Hematopoietic multipotent progenitor cell (in vitro differentiated cells): ENCODE results near the gene HPSE2. TPM values are rescaled to one million over a fixed set of nuclear protein-coding genes. Genes with fewer than 3 reads are reported as not detected.

Experiments
- DNase-seq, 3 donors: peaks; one replicate each; pipeline ENCODE4 v3.0.0-alpha.2; 2011 to 2015; ENCODE audit warnings: low read depth in 2 of 3, low spot score in 2 of 3
- total RNA-seq: library from RNA; depleted of rRNA; stranded (reverse); fragments of >200 nt; gene quantifications from one replicate; pipeline ENCODE4 v1.2.3, GENCODE V29; 2012

HPSE2 gene
- total RNA-seq, 1 donor, result not detected

DNA sequence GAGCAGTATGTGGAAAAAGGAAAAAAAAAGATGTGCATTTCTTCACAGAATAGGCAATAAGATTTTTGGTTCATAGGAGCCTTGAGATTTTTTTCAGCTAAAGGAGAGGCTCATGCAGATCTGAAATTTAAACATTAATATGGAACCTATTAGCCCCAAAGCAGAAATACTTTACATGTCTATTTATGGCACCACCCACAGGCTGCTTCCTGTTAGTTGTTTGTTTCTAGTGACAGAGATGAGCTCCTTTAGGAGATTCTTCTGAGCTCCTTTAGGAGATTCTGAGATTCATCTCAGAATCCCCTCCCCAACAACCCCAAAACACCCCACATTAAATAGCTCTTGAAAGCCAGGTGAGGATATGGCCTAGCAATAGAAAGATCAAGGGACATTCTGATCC, 761.0 kb downstream of the HPSE2 start:
- DNase-seq, result no peak

DNA sequence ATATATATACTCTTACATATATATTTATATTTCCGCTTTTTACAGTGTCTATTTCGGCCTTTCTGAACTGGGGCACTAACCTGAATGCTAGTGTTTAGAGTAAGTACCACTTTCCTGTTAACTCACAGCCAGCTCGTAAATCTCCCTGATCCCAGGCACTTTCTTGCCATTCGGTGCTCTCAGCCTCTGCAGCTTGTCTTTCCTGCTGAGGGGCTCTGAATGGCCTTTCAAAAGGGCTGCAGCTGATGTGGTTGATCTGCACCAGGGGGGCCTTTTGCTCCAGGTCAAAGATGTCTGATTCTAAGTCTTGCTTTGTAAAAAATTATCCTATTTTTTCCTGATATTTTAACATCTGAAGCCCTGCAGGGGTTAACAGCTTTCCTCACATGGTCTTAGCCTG, 763.5 kb downstream of the HPSE2 start:
- DNase-seq, result peak in 1 of 3 donors; percentile 16

DNA sequence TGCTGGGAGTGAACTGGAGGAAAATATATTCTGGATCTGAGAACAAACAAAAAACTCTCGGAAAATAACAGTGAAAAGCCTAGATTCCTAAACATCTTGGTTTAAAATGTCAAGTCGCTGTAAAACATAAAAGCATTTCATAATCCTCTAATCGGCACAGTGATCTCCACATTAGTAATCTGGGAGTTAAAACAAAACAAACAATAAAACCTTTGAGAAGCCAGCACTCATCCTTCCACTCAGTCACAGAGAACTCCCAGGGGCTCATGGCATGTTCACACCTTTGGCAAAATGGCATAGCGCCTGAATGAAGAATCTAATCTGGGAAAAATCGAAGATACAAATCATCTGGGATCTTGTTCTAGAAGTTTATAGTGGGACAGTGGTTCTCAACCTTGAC, 764.8 kb downstream of the HPSE2 start:
- no peak for DNase-seq

DNA sequence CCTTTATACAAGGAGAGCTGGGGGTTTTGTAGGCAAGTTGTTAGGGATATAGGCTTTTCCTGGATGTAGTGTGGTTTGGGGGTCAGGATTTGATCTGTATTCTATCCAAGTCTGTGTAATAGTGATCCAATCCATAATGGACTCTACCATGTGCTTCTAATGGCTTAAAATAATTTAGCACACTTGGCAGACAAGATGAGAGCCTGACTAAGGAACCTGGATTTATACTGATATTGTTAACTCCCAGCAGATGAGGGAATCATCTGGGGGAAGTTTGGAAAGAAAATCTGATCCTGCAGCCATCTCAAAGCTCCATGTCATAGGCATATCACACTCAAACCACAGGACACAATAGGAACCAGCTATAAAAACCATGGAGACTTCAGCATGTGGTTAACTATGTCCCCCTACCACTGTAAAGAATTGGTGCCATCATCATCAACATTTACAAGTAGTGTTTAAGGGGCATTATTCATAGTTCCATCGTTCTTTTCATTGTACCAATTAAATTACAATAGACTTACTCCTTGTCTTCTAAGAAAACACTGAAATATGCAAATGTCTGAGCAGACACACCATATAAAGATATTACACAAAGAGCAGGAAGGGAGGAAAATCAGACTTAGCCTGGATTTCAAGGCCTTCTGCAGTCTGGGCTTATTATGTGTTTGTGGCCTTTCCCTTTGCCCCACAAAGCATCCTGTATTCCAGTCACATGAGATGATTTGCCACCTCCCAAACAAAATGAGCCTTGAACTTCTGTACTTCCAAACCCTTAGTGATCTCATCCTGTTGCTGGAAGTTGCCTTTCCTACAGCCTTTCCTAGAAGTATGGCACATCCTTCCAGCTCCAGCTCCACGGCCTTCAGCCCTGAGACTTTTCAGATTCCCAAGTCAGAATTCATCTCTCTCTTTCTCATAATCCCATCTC, 766.4 kb downstream of the HPSE2 start:
- DNase-seq, result no peak

DNA sequence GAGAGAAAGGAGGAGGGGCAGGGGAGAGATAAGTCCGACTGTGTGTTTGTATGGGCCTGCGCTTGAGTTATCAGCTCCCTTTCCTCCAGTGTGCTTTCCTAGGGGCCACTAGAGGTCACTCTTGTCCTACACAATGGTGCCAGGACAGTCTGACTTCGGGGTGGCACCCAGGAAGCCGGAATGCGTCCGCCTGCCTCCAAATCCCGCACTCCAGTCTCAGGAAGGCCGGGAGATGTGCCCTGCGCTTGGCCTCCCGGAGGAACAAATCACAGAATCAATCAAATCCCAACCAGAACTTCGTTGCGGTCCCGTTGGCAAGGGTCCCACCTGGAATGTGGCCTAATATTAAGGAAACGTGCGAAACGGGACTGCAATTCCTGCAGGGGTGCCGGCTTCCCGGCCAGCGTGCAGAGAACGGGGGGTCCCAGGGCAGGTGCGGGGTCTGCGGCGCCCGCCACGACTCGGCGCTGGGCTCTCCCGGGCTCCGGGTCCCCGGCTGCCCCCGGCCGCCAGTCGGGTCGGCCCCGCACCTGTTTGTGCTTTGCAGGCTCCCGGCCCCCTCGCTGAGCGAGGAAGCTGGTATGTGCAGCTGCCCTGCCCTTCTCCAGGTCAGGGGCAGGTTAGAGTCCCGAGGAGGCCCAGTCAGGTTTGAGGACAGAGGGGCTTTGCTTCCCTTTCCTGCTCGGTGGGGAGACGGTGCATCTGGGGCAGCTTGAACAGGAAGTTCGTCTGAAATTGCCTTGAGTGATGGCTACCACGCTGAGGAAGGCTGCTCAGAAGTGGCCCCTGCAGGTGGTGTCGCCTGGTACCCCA, 767.9 kb downstream of the HPSE2 start:
- DNase-seq, result peak; percentile 59 to 80 (median 70)

DNA sequence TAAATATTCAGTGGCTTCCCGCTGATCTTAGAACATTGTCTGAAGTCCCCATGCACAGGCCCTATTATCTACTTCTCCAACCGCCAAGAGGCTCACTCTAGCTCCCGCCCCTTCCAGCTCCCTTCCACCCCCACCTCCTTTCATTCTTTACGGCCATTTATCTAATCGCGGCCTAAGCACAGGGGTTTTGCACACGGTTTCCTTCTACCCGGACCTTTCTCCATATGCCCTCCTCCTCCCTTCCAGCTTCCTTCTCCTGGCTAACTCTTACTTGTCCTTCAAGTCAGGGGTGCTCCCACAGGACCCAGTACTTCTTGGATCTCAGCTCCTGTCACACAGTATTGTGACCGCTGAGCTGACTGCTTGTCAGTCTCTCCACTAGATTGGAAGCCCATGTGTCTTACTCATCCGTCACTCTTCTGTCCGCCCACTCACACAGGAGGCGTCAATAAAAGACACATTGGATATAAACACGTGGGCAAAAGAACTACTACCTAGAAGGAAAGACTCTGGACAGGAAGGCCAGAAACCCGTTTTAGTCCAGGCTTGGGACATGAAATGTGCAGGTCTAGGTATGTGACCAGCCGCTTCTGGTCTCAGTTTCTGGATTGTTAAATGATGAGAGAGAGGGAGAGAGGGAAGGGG, 768.7 kb downstream of the HPSE2 start:
- no peak for DNase-seq

DNA sequence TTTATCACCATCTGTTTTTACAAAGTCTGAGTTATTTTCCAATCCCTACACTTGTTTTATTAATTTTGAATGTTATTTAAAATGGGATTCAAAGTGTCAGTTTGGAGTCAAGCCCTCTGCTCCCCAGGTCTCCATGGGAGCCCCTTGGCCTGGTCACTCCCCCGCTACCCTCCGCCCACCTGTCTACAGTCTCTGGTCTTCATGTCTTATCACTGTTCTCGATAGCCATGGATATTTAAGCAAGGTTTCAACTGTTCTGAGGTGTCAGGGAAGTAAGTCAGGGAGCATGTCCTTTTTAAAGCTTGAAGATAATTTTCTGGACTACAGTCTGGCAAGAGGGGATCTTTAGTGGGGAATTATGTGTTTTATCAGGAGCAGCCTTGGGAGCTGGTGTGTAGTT, 769.8 kb downstream of the HPSE2 start:
- DNase-seq, result no peak

DNA sequence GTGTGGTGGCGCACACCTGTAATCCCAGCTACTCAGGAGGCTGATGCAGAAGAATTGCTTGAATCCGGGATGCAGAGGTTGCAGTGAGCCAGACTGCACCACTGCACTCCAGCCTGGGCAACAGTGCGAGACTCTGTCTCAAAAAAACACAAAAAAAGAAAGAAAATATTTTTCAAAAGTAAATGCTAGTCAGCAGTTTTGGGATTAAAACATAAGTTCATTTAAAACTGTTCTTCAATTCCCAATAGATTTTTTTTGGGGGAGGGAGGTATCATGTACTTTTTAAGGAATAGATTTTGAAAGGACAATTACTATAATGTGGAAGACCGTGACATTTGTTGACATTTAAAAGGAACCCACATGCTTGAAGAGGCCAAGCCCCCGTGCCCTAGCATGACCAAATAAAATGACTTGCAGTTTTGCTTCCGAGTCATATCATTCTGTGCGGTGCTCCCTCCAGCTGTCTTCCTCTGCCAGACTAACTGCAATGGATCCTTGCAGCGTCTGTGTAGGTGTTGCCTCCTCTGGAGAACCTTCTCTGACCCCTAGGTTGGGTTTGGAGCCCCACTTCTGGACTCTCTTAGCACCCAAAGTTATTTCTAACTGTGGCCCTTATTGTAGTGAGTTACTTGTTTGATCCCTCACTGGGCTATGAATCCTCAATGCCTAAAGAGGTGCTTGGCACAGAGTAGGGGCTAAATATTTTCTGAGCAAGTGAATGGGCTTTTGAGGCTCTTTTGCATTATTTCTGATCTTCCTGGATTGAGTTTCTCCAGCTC, 771.5 kb downstream of the HPSE2 start:
- peak in 2 of 3 donors; percentile 33 to 55 for DNase-seq

DNA sequence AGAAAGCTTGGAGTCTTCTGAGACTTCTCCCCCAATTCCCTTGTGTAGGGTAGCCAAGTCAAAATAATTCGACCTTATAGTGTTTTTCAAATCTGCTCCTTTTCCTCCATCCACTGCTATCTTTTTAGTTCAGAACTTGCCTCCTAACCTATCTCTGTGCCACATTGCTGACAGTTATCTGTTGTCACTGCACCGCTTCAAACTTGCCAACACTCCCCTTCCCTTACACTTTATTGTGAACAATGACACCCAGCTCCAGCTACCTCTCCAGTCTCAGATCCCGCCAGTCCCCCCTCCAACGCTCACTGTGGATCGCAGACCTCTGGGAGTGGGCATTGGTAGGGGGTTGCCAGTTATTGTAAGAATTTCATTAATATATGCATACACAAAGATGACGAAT, 772.6 kb downstream of the HPSE2 start:
- peak in 1 of 3 donors; percentile 15 for DNase-seq

DNA sequence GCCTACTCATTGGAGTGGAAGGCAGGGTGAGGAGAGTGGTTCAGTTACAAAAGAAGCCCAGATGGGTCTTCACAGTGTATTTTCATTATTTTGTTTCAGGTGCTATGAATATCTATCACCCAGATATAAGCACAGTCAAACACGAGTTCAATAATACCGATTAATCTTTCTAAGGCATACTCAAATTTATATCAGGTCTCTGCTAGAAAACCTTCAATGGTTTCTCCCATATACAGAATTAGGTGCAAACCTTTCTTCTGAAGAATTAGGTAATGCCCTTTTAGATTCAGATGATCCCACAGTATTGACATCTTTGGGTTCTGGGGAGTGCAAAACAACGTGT, 774.2 kb downstream of the HPSE2 start:
- DNase-seq, result no peak

DNA sequence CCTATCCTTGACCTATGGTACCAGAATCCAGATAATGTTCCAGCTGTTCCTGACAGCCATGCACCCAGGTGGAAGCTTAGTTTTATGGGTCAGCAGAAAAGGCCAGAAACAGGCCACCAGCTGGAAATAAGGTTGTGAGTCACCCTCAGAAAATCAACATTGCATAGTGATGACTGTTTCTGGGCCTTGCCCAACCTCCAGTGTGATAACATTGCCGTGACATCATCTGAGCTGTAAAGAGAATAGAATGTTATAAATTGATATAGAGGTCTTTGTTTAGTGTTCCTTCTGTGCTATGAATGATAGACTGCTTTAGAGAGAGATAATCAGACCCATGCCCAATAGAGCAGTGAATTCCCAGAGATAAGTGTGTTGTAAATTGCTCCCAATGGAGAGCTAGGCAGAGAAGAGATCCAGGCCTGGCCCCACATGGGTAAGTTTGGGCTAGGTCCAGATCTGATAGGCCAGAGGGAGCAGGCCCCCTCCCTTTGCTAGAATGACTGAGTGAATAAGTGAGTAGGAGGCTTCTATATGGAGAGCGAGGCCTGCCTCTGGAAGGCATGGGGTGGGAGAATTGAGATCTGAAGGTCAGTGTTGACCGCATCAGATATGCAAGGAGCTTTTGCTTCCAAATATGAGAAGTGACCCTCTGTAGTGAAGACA, 774.7 kb downstream of the HPSE2 start:
- DNase-seq, result peak in 2 of 3 donors; percentile 9 to 23

DNA sequence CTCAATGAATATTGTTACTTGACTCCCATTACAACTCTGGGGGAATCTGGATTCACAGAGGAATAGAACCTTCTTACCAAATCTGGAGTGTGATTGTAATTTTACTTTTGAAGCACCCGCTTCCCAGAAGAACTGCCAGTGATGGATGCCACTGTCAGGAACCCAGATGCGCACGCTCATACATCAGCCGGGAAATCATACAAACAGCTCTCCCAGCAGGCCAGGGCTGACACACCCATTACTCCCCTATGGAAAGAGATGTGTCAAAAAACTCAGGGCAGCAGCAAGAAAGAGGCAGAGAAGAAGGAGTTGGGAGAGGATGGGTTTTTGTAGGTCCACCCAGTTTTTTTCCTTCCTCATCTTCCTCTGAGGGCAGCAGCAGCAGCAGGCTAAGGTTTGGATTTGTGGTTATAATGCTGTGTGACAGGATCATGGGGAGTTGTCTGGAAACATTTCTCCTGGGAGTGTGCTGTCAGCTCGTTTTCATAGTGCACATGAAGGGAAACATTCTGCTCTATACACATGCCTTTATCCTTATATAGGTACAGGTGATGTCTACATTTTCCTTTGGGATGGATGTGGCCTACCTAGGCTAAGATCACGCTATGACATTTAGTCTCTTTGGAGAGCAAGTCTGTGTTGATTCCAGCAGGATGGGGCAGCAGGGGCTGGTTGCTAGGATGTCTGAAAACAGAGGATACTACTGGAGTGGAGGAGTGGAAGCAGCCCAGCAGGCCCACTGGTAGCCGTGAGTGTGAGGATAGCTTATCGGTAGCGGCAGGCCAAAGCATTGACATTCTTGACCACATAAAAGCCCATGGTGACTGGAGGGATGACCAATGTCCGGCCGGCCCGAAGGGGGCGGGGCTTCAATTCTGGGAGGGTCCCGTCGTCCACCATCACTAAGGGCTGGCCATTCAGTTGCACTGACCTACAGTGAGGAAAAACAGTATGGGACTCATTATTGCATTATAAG, 776.6 kb downstream of the HPSE2 start:
- DNase-seq, result no peak

DNA sequence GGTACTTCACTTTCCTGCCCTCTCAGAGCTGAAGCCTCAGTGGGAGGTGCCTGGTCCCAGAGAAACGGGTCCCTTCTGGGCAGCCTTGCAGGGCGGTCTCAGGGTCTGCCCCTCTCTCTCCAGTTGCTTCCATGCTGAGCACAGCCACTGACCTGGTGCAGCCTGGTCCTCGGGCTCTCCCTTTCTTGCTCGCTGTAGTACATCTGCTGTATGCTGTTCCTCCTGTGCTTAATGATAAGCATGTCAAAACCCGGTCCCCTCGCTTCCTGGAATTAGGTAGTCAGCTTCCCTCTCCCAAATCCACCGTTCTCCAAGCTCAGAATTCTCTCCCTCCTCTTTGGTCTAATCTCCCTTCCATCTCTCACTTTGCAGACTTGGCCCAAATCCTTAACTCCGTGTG, 777.9 kb downstream of the HPSE2 start:
- DNase-seq, result no peak

DNA sequence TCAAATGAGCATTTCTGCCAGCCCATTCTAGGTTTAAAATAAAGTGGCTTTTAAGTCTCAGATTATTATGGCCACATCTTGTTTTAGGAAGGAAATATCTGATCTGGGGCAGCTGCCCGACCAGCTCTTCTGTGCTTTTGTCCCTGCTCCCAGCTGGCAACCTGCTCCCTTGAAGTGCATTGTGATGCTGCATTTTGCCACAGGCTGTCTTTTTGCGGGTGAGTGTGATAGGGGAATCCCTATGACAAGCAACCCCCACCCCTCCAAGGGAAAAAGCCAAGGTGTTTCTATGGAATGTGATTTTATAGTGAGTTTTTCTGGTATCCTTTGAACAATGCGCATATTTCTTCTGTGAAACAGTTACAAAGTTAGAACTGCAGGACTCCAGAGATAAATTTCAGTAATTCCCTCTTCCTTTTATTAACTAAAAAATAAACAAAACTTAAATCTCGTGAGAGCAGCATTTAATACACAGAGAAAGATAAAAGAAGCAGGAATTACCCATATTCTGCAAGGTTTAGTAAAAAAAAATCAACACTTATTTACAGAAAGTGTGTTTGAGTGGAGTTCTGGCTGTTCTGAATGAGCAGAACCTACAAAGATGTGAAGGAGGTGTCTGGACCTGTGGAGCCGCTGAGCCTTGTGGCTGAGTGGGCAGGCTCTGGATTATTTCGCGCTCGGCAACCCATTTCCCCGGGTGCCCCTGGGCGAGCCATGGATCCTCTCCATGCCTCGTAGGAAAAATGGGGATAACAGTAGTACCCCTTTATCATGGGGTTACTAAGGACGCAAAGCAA, 778.8 kb downstream of the HPSE2 start:
- no peak for DNase-seq

DNA sequence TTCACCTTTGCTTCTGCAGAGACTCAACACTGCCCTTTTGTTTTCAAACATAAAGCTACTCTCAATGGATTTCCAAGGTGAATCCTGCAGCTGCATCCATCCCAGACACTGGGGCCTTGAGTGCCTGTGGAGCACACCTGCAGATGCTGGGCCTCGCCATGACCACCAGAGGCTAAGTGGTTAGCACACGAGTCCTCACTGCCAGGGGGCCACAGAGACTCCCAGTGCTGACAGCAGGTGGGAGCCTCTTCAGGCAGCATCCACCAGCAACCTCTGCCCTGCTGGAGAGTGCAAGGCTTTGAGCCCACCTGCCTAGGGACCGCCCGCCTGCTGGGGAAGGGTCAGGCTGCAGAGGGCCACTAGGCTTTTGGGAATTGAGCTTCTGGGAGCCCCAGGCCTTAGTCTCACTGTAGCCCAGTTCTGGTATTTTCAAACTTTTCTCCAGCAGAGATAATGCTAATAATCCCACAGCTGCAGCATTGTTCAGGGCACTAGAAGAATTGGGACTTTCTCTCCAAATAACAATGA, 779.5 kb downstream of the HPSE2 start:
- no peak for DNase-seq

DNA sequence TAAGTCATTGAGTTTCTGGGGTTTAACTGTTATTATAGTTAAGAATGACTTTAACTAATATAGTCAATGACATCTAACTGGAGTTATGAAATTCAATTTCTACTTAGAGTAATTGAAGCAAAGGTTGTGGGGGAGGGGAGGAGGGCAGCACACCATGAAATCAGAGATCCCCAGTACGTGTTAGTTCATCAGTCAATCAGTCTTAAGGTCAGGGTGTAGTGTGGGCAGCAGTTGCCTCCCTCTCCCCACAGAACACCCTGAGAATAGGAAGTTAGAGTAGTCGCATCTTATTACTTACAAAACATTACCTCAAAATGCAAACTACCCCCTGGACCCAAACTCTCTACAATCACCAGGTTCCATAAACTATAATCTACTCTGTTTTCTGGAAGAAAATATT, 781.9 kb downstream of the HPSE2 start:
- DNase-seq, result no peak

DNA sequence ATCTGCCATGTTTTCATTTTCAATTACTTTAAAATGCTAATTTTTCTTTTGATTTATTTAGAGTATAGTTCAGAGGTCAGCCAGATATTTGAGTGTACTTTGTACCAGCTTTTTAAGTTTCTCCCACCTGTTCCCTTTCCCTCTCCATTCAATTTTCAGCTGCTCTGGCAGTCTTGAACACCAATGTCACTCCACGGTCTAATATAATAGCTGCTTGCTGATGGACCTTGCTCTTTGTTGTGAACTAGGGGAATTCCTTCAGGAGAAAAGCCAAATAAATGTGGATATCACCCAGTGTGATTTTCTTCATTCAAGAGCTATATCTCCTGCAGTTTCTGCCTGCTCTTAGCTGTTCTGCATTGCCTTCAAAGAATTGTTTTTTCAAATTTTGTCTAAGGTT, 785.0 kb downstream of the HPSE2 start:
- no peak for DNase-seq

DNA sequence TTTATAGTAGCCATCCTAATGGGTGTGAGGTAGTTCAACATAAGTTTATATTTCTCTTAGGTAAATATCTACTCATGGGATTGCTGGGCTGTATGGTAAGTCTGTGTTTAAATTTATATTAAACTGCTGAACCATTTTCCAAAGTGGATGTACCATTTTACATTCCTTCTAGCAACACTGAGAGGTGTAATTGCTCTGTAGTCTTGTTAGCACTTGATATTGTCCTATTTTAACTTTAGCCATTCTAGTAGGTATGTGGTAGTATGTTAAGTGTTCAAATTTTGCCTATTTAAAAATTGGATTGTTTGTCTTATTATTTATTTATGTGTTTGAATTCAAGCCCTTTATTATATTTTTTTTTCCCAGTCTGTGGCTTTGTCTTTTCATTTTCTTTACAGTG, 786.4 kb downstream of the HPSE2 start:
- DNase-seq, result no peak
